Measurements from ENCODE around the gene ZNF45.

DNA sequence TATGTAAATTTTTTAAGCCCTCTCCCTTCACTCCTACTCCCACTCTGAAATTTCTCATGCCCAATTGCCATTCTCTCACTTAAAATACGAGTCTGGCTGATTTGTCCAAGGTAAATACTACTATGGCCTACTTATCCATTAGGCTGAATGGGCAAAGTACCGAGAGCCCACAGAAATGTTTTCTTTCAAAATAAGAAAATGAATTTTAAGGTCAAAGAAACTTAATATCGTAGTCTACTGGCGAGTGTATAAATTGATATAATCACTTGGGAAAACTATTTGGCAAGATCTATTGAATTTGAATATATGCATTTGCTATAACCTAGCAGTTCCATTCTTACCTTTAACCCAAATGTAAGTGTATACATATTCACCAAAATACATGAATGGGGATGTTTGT is 32.7 kb downstream of the ZNF45 start:
- no peak for TF ChIP-seq SP1 (IDR thresholded peaks at IDR 0.05)
- no peak for TF ChIP-seq FOXA1 (IDR thresholded peaks at IDR 0.05)
- TF ChIP-seq NFRKB (IDR thresholded peaks at IDR 0.05) = no peak
- TF ChIP-seq FOXK2 (IDR thresholded peaks at IDR 0.05) = no peak
- no peak for TF ChIP-seq ZNF384 (IDR thresholded peaks at IDR 0.05)
- no peak for TF ChIP-seq LEF1 (IDR thresholded peaks at IDR 0.05; ENCODE audit: borderline replicate concordance)
- no peak for TF ChIP-seq HDGF (IDR thresholded peaks at IDR 0.05; ENCODE audit: borderline replicate concordance)
- TF ChIP-seq SUZ12 (IDR thresholded peaks at IDR 0.05) = no peak
- TF ChIP-seq ELF4 (IDR thresholded peaks at IDR 0.05) = no peak

Data from HEK293T (cell line).